Activated gamma-delta T cell treated with Interleukin-2 at 50 U/mL for 16 hours (primary cell): ENCODE measurements around the gene ASPHD2.

Experiments
- DNase-seq: peaks from one replicate; pipeline ENCODE4 v3.0.0-alpha.2; 2020

Gene ASPHD2

DNA sequence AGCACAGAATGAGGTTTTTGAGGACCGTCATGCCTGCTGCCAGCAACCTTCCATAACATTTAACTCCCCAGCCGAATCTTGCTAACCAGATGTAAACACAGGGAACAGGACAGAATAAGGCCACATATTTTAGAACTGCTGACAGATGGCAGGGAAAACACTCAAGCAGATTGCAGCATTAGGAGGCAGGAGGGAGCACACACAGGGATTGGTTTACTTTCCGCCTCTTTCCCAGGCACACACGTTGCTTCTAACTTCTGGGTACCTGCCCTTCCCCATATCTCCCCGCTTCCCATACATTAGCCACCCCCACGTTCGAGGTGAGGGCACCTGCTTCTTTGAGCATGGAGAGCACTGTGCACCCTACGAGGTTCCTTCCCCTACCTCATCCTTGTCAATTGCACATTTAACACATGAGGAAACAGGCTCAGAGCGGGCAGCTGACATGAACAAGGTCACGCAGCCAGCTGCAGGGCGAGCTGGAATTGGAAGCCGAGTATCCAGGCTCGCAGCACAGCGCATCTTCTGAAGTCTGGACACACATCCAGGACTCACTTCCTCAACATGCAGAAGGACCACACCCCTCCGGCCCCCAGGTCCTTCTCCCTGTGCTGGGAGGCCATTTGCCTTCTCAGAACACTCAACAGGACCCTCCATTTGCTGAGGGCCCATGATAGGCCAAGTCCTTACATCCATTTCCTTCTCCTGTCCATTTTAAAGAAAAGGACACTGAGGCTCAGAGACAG, 18.7 kb downstream of the ASPHD2 start:
- no peak for DNase-seq

DNA sequence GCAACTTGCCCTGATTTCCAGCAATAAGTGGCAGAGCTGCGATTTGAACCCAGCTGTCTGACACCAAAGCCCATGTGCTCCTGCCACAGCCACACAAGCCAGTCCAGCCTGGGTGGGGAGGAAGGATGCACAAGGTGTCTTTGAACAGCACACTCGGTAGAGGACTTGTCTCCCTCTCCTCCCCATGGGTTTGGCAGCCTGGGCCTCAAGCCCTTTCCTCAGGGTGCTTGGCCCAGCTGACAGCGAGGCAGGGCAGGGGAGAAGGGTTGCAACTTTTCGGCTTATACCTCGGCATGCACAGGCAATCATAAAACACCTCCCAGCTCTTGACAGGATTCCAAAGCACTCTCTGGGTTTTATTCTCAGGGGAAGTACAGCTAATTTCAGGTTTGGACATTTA, 19.3 kb downstream of the ASPHD2 start:
- no peak for DNase-seq

DNA sequence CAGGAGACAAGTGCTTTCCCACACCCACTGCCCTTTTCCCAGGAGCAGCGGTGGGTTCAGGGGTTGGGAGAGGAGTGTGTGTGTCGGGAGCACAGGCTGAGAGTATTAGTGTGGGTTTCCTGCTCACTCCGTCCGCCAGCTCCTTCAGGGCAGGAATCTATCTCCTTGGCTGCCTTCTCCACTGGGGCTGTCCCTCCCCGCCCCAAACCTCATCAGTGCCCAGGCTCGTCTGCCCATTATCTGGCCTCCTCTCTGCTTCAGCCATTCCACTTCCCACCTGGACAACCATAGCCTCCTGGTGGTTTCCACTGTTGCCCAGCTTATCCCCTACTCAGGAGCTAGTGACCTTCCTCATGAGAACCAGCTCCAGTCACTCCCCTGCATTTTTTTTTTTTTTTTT, 19.9 kb downstream of the ASPHD2 start:
- no peak for DNase-seq

DNA sequence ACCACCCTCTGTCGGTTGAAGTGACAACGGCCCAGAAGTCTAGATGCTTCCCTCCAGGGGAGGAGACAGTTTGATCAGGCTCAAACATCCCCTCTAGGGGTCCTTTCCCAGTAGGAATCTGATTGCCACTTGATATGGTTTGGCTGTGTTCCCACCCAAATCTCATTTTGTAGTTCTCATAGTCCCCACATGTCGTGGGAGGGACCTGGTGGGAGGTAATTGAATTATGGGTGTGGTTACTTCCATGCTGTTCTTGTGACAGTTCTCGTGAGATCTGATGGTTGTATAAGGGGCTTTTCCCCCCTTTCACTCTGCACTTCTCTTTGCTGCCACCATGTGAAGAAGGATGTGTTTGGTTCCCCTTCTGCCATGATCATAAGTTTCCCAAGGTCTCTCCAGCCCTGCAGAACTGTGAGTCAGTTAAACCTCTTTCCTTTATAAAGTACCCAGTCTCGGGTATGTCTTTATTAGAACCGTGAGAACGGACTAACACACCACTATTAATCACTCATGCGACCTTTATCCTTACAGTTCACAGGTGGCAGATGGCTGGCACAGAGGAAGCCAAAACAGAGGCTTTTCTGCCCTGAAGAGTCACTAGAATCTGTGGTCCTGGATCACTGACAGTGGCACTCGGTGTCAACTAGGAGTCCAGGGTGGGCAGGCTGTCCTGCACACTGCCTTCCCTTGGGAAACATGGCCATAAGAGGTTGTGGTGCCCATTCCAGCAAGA, 21.6 kb downstream of the ASPHD2 start:
- DNase-seq = no peak

DNA sequence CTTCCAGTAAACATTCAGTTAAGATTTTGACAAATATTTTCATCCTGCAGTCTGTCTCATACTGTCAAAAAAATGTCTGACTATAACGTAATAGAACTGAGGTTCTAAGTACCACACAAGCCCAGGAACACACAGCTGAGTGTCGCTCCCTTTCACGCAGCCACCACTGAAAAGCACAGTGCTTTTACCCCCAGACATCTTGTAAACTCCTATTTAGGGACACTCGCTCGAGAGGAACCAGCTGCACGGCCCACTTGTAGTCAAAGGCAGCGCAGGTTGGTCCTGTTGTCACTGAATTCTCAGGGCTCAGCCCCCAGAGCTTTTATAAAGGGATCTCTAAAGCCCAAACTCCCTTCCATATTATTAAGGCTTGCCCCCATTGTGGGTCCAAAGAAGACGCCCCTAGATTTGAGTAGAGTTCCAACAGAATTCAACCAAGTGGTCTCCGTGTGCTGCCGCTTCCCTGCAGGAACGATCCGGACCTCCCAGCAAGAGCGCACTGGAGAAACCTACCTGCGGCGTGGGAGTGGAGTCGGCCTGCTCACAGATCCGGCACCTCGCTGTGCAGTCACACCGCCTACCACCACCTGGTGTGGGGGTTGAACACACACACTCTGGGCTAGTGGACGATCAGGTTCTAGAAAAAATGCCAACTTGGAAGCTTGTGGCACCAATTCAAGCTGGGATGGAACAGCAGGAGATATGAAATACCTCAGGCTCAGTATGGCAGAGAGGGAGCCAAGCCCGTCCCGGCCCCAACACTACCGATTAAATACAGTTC, 23.4 kb downstream of the ASPHD2 start:
- DNase-seq = no peak

DNA sequence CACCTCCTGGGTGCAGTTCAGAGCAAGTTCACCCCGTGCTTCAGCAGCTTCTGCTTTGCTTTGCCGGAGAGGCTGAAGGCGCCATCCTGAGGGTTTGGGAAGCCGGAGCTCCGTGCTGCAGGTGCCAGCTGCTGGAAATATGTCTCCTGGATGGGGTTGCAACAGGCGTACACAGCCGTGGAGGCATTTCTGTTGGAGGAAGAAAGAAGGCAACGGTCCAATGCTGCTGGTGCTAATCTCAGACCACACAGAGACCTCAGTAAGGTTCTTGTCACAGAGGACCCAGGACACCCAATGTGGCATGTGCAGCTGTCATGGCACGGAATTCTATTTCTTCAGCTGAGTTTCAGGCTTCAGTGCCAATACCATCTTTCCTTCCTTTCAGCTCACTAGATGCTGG, 24.2 kb downstream of the ASPHD2 start:
- DNase-seq = no peak

DNA sequence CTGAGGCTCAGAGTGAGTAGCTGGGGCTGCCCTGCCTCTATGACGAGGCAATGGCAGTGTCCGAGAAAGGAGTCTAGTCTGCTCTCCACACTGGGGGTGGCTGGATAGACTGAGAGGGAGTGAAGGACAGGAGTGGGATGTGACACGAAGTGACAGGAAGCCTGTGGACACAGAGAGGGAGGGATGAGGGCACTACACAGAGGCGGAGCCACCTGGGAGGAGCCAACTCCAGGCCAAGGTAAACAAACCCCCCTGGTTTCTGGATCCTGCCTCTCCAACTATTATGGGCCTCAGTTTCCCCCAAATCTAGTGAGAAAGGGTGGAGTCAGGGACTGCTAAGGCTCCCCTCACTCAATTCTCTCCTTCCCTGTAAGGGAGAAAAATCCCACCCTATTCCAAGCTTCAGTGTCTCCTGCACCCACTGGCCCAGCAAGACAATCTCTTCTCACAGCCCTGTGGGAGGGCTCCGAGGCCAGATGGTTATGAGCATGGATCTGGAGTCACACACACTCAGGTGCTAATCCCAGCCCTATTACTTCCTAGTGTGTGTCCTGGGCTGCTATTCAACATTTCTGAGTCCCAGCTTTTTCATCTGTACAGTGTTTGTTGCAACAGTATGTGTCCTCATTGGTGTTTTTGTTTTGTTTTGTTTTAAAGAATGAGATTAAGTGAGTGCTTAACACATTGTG, 24.9 kb downstream of the ASPHD2 start:
- DNase-seq = no peak

DNA sequence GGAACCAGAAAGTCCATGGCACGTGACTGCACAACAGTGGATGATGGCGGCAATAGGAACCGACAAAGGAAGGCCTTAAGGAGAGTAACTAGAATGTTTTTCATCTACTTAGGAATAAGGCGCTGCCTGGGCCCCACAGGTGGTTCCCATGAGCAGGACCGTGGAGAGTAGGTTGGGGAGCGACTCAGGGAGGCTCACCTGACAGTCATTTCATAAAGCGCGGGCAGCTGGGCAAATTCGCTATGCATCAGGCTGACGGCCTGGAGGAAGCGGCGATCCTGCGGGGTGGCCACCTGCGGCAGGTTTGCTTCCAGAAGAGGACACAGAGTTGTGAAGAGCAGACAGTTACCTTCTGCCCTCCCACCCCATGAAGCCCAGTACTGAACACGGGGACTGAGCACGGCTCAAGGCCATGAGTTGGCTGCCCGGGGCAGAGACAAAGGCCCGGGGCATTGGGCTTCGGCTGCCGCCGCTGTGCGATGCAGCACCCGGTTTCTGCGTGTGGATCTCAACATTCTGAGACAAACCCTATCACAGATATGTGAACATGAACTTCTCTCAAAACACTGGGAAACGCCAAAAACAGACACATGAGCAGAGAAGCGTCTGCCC, 28.7 kb downstream of the ASPHD2 start:
- no peak for DNase-seq

DNA sequence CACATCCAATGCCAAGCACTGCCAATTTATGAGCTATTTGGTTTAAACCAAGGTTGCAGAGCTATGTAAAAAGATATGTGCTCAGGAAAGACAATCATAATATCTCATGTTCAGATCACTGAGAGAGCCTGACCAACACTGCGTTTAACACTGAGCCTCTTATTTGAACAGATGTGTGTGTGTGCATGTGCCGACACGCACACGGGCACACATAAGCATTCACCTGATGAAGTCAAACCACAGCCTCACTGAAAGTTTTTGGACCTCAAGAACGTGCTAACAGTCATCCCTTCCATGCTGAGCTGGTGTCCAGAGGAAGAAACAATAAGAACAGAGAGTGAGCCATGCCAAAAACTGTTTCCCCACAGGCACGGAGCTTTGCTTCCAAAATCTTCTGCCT, 31.1 kb downstream of the ASPHD2 start:
- DNase-seq = no peak

DNA sequence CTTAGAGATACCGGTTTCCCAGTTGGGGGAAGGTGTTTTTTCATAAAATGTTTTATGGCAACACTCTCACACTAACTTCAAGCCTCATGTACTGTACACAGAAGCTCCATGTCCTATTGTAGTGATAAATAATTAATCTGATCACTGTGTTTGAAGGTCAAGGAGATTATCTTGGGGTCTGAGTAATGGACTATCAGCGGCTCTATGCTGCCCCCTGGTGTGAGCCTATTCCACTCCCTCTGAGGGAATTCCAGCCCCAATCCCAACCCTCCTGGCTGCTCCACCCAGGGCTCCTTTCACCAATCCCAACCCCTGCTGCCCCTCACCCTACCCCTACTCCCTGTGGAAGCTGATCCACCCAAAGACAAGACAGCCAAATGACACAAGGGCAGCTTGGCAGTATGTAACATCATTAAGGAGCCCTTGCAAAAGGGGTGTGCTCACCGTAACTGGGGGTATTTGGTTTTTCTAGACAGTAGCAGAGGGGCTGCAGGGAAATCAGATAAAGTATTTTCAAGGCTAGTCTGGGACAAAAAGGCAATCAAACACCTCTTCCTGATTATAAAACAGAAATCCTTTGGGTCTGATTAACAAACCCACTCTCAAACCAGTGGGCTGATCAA, 32.2 kb downstream of the ASPHD2 start:
- DNase-seq = peak; percentile 36

DNA sequence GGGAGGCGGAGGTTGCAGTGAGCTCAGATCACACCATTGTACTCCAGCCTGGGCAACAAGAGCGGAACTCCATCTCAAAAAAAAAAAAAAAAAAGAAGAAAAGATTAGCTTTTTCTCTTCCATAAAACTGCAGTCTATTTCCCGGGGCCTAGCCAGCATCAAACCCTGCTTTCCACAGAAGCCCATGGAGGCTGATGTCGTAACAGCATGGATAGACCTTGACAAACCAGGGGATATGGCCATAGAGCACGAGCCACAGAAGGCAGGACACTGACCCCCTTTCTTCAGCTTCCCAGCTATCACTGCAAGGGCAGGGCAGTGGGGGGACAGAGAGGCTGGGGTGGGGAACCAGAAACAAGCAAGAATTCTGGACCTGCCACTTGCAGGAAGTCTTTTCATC, 33.0 kb downstream of the ASPHD2 start:
- no peak for DNase-seq

DNA sequence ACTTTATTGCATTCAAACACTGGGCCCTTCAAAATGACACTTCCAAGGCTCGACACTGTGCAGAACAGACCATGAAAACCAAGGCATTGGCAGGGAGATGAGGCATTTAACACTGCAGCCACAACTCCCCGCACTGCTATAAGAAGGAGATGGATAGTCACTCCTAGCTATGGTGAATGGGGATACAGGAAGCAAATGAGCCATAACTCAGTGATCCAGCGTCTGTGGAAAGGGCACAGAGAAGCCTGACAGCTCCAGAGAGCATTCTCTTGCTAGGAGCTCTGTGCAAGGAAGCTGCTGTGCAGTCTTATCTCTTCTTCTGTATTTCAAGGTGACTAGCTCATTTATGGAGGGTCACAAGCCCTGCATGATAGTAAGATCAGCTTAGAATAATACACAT, 33.6 kb downstream of the ASPHD2 start:
- DNase-seq = no peak

DNA sequence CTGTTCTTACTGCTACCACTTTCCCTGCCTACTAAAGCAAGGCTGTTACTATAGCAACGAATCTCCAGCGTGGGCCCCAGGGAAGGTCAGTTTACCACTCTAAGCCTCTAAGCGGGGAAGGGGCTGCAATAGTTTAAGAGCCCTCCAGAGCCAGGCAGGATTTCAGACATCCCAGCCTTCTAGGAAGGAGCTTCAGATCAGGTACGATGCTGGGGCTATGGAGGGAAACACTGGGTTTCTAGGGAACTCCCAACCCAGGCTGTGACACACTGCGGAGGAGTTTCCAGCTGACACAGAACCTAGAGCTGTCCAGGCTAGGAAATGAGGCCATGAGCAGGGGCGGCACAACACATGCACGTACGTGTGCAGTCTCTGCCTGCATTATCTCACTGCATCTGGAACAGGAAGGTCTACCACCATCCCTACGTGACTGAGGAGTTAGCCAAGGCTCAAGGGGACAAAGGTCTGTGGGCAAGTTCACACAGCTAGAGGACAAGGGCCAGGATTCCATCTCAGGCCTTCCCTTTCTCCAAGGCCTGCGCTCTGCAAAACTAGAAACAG, 34.1 kb downstream of the ASPHD2 start:
- no peak for DNase-seq

DNA sequence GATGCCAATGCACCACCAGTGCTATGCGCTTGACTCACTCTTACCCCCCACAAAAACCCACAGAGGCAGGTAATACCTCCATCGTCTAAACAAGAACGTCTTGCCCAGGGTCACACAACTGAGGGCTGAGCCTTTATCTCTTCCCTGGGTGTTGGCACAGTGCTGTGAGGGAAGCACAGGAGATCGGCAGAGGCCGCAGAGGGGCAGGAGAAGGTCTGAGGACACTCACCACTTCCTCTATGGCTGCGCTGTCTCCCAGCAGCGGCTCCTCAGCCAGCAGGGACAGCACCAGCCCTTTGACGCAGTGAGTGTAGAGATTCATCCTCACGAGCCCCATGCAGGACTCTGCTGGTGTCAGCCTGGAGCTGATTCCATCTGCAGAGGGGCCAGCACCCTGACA, 34.6 kb downstream of the ASPHD2 start:
- DNase-seq = no peak

DNA sequence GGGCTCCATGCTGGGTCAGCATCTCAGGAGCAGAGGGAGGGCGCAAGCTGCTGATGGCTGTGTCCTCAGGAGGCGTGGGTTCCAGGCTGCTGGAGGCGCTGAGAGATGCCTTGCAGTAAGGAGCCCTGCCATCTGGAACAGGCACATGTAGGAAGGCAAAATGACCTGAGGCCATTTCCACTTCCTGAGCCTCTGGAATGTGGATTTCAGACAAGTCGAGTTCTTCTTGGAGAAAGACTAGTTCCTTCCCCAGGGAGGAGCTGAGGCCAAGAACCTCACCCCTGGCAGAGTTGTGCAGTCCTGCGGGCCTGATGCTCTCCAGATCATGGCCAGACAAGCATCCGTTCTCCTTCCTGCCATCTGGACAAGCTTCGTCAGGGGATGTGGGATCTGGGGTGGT, 35.3 kb downstream of the ASPHD2 start:
- no peak for DNase-seq

DNA sequence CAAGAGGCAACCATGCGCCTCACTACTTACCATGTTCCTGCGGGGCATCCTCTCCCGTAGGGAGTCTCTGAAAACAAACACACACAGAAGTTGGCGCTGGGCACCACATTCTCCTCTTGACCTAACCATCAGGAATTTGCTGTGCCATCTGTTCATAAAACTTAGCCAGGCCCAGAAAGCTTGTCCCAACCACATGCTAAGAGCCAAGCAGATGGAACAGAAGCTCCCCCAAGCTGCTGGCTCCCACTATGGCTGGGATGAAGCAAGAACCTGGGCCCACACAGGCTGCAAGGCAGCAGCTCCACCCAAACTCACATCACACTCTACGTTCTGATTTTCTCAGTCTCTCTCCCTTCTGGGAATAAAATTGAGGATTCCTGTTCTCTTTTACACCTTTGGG, 37.1 kb downstream of the ASPHD2 start:
- no peak for DNase-seq

DNA sequence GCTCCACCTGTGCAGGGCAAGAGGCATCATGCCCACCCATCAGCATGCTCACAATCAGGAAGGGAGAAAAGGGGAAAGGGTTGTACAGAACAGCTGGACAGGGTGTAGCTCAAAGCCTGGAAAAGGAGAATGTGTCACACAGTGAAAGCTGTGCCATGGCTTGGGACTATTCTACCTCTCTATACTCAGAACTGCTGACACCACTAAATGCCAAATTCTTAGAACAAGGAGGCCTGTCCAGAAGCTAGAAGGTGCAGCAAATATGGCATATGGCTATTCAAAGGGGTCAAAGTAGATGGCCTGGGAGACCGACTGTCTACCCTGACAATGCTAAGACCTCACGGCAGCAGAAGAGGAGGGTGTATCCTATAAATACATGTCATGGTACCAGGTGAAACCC, 41.7 kb downstream of the ASPHD2 start:
- no peak for DNase-seq

DNA sequence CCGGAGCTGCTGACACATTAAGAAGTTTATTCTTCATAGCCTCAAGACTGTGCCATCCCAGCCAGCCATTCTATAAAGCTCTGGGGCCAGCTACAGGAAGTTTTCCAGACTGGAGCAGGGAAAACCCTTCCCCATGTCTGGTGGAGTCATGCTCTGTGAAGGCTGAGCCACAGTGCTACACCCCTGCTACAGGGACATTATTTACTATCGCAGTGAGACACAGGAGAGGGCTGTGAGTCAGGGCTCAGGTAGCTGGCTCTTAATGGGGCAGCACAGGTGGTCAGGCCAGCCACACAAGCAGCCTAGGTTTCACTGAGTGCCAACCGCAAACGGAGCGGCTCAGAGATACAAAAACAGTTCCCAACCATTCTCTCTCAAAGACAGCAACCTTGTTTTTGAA, 42.5 kb downstream of the ASPHD2 start:
- DNase-seq = no peak

DNA sequence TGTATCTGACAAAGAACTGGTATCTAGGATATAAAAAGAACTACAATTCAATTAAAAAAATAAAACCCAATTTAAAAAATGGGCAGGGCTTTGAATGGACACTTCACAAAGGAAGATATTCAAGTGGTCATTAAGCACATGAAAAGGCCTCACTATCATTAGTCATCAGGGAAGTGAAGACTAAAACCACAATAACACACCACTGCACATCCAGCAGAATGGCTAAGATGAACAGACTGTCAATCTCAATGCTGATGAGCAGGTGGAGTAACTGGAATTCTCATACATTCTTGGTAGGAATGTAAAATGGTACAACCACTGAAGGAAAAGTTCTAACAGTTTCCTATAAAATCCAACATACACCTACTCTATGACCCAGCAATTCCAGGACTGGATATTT, 45.6 kb downstream of the ASPHD2 start:
- DNase-seq = no peak

DNA sequence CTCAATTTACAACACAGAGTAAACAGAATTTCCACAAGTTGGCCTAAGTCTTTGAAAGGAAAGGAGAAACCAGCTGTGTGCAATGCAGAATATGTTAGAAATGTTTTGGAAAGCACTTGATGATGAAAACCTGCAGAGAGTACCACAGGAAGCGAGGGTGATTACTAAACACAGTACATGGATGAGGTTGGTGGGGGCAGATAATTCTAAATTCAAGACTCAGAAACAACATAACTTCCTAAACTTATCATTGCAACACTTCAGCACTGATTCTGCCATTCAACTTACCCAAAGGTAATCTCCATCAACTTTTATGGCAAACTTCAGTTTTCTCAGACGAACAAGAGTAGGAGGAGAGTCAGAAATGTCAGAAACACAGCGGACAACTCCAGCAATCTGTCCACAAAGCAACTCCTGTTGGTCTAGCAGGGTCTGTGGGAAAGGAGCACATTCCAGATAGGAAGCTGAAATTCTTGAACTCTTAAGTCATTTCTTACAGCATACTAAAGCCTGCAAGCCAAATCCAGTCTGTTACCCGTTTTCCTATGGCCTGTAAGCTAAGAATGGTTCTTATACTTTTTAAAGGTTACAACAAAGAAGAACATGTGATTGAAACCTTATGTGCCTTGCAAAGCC, 47.8 kb downstream of the ASPHD2 start:
- DNase-seq = no peak

DNA sequence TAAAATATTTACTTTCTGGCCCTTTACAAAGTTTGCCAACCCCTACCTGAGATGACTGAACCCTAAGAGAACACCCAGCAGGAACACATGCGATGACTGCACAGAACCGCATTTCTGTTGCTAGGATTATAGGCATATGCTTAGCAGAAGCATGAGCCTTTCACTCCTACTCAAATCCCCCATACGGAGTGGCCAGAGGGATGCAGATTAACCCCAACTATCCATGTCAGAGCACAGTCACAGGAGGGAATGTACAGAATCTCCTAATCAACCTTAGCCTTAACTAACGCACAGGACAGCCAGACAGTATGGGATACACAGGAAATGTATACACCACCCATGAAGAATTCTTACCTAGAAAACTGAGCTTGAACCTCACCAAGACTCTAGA, 48.3 kb downstream of the ASPHD2 start:
- DNase-seq = no peak
